DOHH2 (cell line): ENCODE measurements around the gene LZTR1.

Experiments used
- CTCF ChIP-seq: fragments of 200-600 bp; sonication (generic); IDR thresholded peaks from one replicate; pipeline ENCODE4 v1.5.1; 2014; ENCODE audit warnings: antibody characterized with exemption, mild to moderate bottlenecking, low read depth, low read length; ENCODE audit not compliant: poor library complexity, severe bottlenecking
- EZH2phosphoT487 ChIP-seq: fragments of 200-600 bp; sonication (generic); IDR thresholded peaks from 2 replicates; pipeline ENCODE4 v1.6.1; 2017; ENCODE audit warnings: borderline replicate concordance, mild to moderate bottlenecking, antibody characterized with exemption, low read length, moderate library complexity, mixed read lengths

DNA sequence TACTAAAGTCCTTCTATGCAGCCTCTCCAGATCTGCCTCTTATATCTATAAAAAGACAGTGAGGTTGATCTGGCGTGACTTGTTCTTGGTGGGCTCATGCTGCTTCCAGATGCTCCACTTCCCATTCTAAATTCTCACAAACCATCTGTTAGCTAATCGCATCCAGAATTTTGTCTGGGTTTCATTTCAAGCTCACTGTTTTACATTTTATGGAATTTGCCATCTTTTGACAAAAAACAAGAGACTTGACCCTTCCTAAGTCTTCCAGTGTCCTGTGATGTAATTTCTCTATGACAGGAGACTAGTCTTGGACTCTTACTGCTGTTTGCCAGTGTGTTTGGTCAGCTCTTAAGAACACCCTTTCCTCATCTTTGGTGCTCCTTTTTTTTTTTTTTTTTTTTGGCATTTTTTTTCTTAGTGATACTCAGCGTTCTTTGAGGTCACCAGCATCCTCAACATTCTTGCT is 41.9 kb upstream of the LZTR1 start:
- TF ChIP-seq CTCF (no peak), EZH2phosphoT487 (no peak)
